HG02571 (cell line): Measurements from ENCODE around the gene ASB15.
A peak's percentile ranks its signal among the peaks of the same experiment; 100 is the strongest.

Experiments
- ATAC-seq: cut with Tn5 transposase; IDR thresholded peaks from one replicate; pipeline ENCODE4 v1.9.1; 2021; ENCODE audit warnings: mild to moderate bottlenecking, moderate library complexity; ENCODE audit not compliant: unreplicated experiment

The ASB15 gene

GRCh38 chr7:123594813-123595241, 6.8 kb upstream of the ASB15 start:
- no peak for ATAC-seq

- ATAC-seq, result no peak
These were observed 3.0 kb upstream of the ASB15 start for GRCh38 chr7:123598657-123599056.

DNA sequence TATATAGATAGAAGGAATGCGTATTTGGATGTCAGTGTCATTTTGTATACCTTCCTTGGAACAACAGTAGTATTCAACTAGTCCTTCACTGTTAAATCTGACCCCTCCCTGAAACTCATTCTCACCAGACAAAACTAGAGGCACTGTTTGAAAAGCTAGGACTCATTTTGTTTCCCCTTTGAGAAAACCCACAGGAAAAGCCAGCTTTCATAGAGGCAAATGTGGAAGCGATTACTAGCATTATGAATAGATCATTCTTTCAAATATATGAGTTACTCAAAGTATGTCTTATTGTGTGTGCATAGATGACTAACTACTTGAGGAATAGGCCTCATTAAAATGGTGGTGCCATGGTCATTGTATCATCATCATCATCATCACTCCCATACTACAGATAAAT, 1.9 kb upstream of the ASB15 start:
- ATAC-seq, result no peak

DNA sequence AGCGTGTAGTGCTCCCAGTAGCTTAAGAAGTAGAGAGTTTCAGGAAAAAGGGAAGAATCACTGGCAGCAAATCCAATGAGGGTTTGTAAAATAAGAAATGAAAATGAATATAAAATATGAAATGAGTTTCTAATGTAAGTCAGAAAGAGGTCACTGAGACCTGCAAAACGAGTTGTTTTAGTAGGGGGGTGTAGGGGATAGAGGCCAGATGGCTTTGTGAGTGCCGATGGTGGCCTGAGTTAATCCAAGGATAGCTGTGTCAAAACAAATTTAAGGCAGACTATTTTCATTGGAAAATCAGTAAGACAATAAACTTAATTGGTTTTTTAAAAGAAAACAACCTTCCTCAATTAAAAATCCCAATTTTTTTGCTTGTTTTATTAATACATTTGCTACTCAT, 745 bp upstream of the ASB15 start:
- no peak for ATAC-seq

DNA sequence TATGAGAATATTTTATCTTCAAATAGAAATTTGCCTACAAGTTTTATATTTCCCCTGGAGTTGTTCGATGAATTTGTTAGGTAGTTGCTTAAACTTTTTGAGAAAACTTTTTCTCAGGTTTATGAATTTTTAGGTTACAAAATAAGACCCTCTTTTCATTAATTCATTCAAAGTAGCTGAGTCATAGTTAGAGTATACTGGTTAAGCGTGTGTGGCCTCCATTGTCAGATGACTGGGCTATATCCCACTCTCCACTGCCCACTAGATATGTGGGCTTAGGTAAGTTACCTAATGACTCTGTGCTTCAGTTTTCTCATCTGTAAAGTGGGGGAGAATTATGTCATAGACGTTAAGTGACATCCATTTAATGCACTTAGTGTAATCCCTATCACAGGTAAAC, 1.0 kb downstream of the ASB15 start:
- ATAC-seq, result no peak

DNA sequence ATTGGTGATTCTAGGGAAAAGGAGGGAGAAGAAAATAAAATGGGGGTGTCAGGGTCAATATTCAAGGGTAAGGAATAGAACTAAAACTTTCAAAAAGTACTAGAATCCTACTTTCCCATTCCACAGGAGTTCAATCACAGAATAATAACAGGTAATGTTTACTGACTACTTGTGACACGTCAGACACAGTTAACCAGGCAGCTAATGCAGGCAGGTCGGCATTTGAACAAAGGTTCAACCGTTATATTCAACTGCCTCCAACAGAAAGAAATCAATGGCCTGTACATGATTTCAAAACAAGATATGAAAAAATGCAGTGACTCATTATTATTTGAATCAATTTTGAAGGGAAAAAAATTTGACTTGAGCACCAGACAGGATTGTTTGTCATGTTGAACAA, 3.1 kb downstream of the ASB15 start:
- ATAC-seq, result no peak

DNA sequence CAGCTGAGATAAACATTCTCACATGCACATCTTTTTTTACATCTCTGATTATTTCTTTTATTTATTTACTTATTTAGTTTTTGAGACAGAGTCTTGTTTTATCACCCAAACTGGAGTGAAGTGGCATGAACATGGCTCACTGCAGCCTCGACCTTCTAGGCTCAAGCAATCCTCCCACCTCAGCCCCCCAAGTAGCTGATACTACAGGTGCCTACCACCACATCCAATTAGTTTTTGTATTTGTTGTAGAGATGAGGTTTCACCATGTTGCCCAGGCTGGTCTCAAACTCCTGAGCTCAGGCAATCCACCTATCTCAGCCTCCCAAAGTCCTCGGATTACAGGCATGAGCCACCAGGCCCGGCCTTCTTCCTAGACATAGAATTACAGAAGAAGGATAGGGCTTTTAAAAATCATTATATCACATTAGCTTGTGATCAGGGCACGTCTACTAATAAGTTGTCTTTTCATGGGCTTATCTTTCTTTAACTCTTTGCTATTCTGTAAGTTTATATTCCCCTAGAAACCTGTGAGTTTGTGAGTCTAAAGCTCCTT, 5.9 kb downstream of the ASB15 start:
- ATAC-seq, result no peak

- no peak for ATAC-seq
These were observed 7.6 kb downstream of the ASB15 start for GRCh38 chr7:123608991-123609882.

DNA sequence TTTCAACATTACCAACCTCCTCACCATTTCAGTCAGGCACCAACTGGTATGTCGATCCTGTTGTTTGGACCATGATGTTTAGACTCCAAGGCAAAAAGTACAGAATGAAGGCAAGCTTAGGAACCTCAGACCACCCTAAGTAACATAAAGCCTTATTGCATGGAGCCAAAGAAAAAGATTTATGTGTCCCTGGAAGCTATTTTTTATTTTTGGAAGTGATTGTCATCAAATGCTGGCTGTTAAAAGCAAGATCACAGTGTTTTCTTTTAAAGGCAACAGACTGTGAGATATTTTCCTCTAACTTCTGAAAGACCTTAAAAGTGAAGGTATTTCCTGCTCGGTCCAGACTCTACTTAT, 8.2 kb downstream of the ASB15 start:
- no peak for ATAC-seq

- ATAC-seq, result no peak
These were observed 10.4 kb downstream of the ASB15 start for GRCh38 chr7:123612024-123612423.

DNA sequence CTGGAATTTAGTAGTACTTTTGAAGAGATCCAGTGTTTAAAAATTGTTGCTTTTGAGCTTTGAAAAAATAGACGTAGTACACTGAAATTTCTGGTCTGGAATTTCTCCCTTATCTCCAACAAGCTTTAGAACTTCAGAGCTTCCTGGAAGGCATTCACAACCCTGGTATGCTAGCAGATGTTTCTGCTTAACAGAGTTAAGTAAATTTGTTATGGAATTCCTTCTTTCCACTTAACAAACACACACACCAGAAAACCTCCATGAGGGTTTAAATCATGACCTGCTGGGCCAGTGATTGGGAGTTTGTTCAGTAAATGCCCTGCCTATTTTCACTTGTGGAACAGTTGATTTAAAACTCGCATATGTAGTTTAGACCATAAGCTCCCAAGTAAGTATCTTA, 13.7 kb downstream of the ASB15 start:
- ATAC-seq, result no peak

DNA sequence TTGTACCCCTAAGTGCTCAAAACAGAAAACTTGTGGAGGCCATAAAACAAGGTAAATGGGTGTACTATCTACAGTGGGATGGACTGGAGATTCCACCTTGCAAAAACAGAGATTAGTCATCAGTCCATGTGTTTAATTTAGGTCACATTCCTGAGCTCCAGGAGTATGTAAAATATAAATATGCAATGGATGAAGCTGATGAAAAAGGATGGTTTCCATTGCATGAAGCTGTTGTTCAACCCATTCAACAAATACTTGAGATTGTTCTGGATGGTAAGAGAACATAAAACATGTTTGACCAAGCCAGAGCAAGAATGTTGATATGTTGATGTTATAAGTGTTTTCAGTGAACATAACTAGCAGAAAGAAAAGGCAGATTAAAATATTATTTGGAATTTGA, 14.6 kb downstream of the ASB15 start:
- ATAC-seq, result no peak

DNA sequence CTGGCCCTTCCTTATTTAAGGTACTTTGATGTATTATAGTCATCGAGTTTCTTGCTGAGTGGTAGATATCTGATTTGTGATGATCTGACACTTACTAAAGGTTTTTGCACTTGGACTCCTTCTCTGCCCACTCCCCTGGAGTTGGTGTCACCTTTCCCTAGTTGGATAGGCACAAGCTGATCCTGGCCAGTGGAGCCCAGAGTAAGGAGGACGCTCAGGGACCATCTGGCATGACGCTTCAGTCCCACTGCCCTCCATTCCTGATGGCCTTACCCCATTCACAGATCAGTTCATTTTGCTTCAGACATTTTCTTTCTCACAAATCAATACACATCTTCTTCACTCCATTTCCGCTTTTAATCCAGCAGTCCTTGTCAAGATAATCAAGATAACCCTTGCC, 20.1 kb downstream of the ASB15 start:
- ATAC-seq, result no peak

GRCh38 chr7:123622660-123623386, 21.2 kb downstream of the ASB15 start:
- no peak for ATAC-seq

- ATAC-seq, result peak; percentile 90
These were observed 23.0 kb downstream of the ASB15 start for GRCh38 chr7:123624527-123625183.

DNA sequence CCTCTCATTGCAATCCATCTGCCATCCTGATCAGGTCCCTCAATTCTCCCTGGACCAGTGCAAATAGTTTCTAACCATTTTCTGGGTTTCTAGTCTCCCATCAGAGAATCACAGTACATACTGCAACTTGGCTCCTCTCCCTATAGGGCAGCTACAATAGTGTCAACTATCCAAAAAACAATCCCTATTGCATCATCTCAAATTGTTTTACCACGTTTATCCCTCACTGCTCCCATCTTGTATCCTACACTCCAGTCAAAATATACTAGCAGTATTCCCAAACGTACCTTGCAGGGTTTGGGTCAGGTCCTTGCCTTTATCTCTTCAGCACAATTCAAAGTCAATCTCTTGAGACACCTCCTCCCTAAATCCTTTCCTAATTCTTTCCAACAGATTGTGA, 23.6 kb downstream of the ASB15 start:
- ATAC-seq, result no peak

DNA sequence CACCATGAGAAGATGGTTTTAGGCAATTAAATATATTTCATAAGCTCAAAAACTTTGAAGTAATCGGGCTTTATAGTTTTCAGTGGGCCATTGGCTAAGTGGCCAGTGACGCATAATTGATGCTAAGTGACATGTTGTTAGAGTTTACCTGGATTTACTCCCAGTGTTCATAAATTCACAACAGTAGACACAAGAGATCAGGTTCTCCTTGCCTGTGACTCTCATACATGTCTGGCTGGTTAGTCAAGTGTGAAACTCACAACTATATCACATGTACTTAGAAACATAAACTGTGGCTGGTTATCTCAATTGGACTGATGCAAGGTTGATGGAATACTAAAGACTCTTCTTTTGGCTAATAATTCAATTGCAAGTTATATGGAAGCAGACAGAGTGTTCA, 26.2 kb downstream of the ASB15 start:
- ATAC-seq, result no peak

GRCh38 chr7:123628829-123629228, 27.2 kb downstream of the ASB15 start:
- ATAC-seq, result no peak

- no peak for ATAC-seq
These were observed 27.7 kb downstream of the ASB15 start for GRCh38 chr7:123629281-123629680.

GRCh38 chr7:123632808-123633207, 31.2 kb downstream of the ASB15 start:
- ATAC-seq, result no peak

DNA sequence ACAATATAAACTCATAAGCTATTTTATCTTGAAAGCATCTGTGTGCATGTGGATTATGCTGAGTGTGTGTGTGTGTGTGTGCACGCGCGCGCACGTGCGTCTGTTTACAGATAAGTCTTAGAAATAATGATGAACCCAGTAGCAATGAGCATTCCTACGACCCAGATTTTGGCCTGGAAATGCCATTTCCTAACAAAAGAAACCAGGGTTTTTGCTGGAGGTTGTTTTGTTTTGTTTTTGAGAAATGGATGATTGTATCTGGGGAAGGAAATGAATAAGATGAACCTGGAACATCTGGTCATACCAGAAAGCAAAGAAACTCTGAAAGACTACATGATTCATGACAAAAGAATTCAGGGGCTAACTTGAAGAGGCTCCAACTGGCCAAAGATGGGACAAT, 31.9 kb downstream of the ASB15 start:
- no peak for ATAC-seq
